Naive thymus-derived CD4-positive, alpha-beta T cell (primary cell): ENCODE results near the gene VAT1L. TPM values are rescaled to one million over a fixed set of nuclear protein-coding genes. Genes with fewer than 3 reads are reported as not detected.

Source experiments
- ATAC-seq: fragments of 150-1000 bp; cut with Tn5 transposase; 2 replicates; pipeline ENCODE4 v1.10.0; 2021; ENCODE audit warnings: mild to moderate bottlenecking, moderate library complexity
- CTCF ChIA-PET: fragments of 350-600 bp; sonication (Branson Sonifier 250); formaldehyde crosslinking; loops from one replicate; lab custom pipeline; 2021; ENCODE audit warnings: antibody characterized with exemption; lab: Charles Lee
- POLR2A ChIA-PET: fragments of 350-600 bp; sonication (Branson Sonifier 250); formaldehyde crosslinking; loops from one replicate; lab custom pipeline; 2021; ENCODE audit warnings: antibody characterized with exemption, inconsistent platforms; lab: Charles Lee
- DNase-seq, 9 donors: peaks; one replicate each; pipeline versions ENCODE4 v3.0.0 to v3.0.0-alpha.2; 2020 to 2022; ENCODE audit warnings: mixed read lengths in 1 of 9
- H3K27ac ChIP-seq: one replicate; pipeline ENCODE4 v1.7.0; 2013; ENCODE audit warnings: mild to moderate bottlenecking, low read depth, low read length, moderate library complexity
- H3K27me3 ChIP-seq, 2 donors: one replicate each; pipeline ENCODE4 v1.7.0; 2013; ENCODE audit warnings: low read length in 2 of 2, mild to moderate bottlenecking in 2 of 2, moderate library complexity in 2 of 2; ENCODE audit not compliant: control insufficient read depth in 2 of 2, insufficient read depth in 2 of 2
- H3K36me3 ChIP-seq, 3 experiments: 1 replicate in 2 of 3; 2 replicates in 1 of 3; pipeline ENCODE4 v1.7.0; 2013; ENCODE audit warnings: low read length in 3 of 3, mild to moderate bottlenecking in 3 of 3, moderate library complexity in 1 of 3; ENCODE audit not compliant: insufficient read depth in 3 of 3, control insufficient read depth in 2 of 3
- H3K4me1 ChIP-seq, 2 donors: one replicate each; pipeline ENCODE4 v1.7.0; 2013; ENCODE audit warnings: low read length in 2 of 2, mild to moderate bottlenecking in 2 of 2, moderate library complexity in 1 of 2; ENCODE audit not compliant: control insufficient read depth in 2 of 2, insufficient read depth in 2 of 2
- H3K4me3 ChIP-seq: 2 replicates; pipeline ENCODE4 v1.7.0; 2013; ENCODE audit warnings: mild to moderate bottlenecking, low read length
- H3K9me3 ChIP-seq, 3 experiments: 1 replicate in 2 of 3; 2 replicates in 1 of 3; pipeline ENCODE4 v1.7.0; 2013; ENCODE audit warnings: low read length in 3 of 3; ENCODE audit not compliant: control insufficient read depth in 2 of 3
- H3K27ac Mint-ChIP-seq, 9 donors: one replicate each; pipeline ENCODE4 v1.8.0; 2020 to 2022; ENCODE audit warnings: mixed read lengths in 9 of 9, mild to moderate bottlenecking in 8 of 9, moderate library complexity in 5 of 9, inconsistent platforms in 2 of 9
- H3K27me3 Mint-ChIP-seq, 5 donors: one replicate each; pipeline ENCODE4 v1.8.0; 2021 to 2022; ENCODE audit warnings: mixed read lengths in 5 of 5, mild to moderate bottlenecking in 1 of 5
- H3K36me3 Mint-ChIP-seq, 5 donors: one replicate each; pipeline ENCODE4 v1.8.0; 2020 to 2022; ENCODE audit warnings: mixed read lengths in 5 of 5, mild to moderate bottlenecking in 3 of 5, inconsistent platforms in 1 of 5
- H3K4me1 Mint-ChIP-seq, 7 donors: one replicate each; pipeline ENCODE4 v1.8.0; 2020 to 2022; ENCODE audit warnings: mixed read lengths in 7 of 7, mild to moderate bottlenecking in 3 of 7, inconsistent platforms in 1 of 7
- H3K4me3 Mint-ChIP-seq, 10 donors: one replicate each; pipeline ENCODE4 v1.8.0; 2020 to 2022; ENCODE audit warnings: mild to moderate bottlenecking in 10 of 10, mixed read lengths in 10 of 10, moderate library complexity in 6 of 10, inconsistent platforms in 2 of 10
- H3K9me3 Mint-ChIP-seq, 11 donors: one replicate each; pipeline ENCODE4 v1.8.0; 2020 to 2022; ENCODE audit warnings: mixed read lengths in 11 of 11, mild to moderate bottlenecking in 4 of 11, inconsistent platforms in 1 of 11, moderate library complexity in 1 of 11
- intact Hi-C, 2 donors: fragments of 100-400 bp; cut with micrococcal nuclease; formaldehyde crosslinking; loops; one replicate each; pipeline ENCODE4 v1.15.1; 2023
- polyA plus RNA-seq, 2 donors: library from polyadenylated mRNA; unstranded; fragments of 300-500 nt; fragmentation: Illumina TruSeq; gene quantifications; one replicate each; pipeline ENCODE4 v1.2.3, GENCODE V29; 2021
- total RNA-seq, 6 experiments: library from RNA in 5 of 6; stranded (reverse) in 5 of 6; gene quantifications; 1 replicate in 5 of 6; 2 replicates in 1 of 6; pipeline ENCODE4 v1.2.3 and lab custom pipeline; 2021 to 2026

VAT1L gene
- total and polyA plus RNA-seq, 7 experiments from 2014 or later = not detected

GRCh38 chr16:77859493-77860232 is 71.3 kb downstream of the VAT1L start:
- Mint-ChIP-seq H3K4me1 (no peaks in the 10 kb centered on the region), H3K36me3 (no peaks in the 10 kb centered on the region), H3K27me3 (peaks cover 2 to 19% (median 14%) of the 10 kb centered on the region in 5 donors), H3K4me3 (no peak overlapping the region), H3K27ac (no peak overlapping the region), H3K9me3 (peaks cover 0 to 3% (median 0%) of the 10 kb centered on the region in 11 donors)
- Histone ChIP-seq H3K9me3 (no peaks in the 10 kb centered on the region), H3K27ac (no peak overlapping the region), H3K27me3 (no peaks in the 10 kb centered on the region), H3K4me3 (no peak overlapping the region), H3K4me1 (no peaks in the 10 kb centered on the region), H3K36me3 (no peaks in the 10 kb centered on the region)
- POLR2A ChIA-PET = no interaction called here
- ATAC-seq (no peak), DNase-seq (no peak)
- intact Hi-C loops = no loop called here
- CTCF ChIA-PET = no interaction called here

- H3K27me3 ChIP-seq = no peaks in the 10 kb centered on the region
- H3K4me3 ChIP-seq = no peak overlapping the region
- intact Hi-C loops = no loop called here
- DNase-seq = no peak
- ChIA-PET CTCF (no interaction called here), POLR2A (no interaction called here)
- no peak overlapping the region for H3K27ac ChIP-seq
- no peaks in the 10 kb centered on the region for H3K36me3 Mint-ChIP-seq
- H3K36me3 ChIP-seq = no peaks in the 10 kb centered on the region
- H3K27me3 Mint-ChIP-seq = peaks cover 2 to 19% (median 14%) of the 10 kb centered on the region in 5 donors
- no peaks in the 10 kb centered on the region for H3K9me3 ChIP-seq
- no peak overlapping the region for H3K4me3 Mint-ChIP-seq
- peaks cover 0 to 3% (median 0%) of the 10 kb centered on the region in 11 donors for H3K9me3 Mint-ChIP-seq
- H3K4me1 ChIP-seq = no peaks in the 10 kb centered on the region
- ATAC-seq = no peak
- H3K27ac Mint-ChIP-seq = no peak overlapping the region
- H3K4me1 Mint-ChIP-seq = no peaks in the 10 kb centered on the region
These were observed 72.6 kb downstream of the VAT1L start for GRCh38 chr16:77860953-77861352.

GRCh38 chr16:77863250-77863649 is 74.9 kb downstream of the VAT1L start:
- H3K4me3 ChIP-seq = no peak overlapping the region
- no peaks in the 10 kb centered on the region for H3K9me3 ChIP-seq
- DNase-seq (no peak), ATAC-seq (no peak)
- intact Hi-C loops = no loop called here
- H3K4me1 ChIP-seq = no peaks in the 10 kb centered on the region
- Mint-ChIP-seq H3K4me3 (no peak overlapping the region), H3K36me3 (no peaks in the 10 kb centered on the region), H3K27ac (no peak overlapping the region), H3K4me1 (peaks cover 0 to 5% (median 3%) of the 10 kb centered on the region in 7 donors), H3K9me3 (peaks cover 0 to 4% (median 0%) of the 10 kb centered on the region in 11 donors), H3K27me3 (peaks cover under 1 to 18% (median 13%) of the 10 kb centered on the region in 5 donors)
- H3K27ac ChIP-seq = no peak overlapping the region
- no peaks in the 10 kb centered on the region for H3K27me3 ChIP-seq
- CTCF ChIA-PET = no interaction called here
- POLR2A ChIA-PET = no interaction called here
- H3K36me3 ChIP-seq = no peaks in the 10 kb centered on the region

DNA sequence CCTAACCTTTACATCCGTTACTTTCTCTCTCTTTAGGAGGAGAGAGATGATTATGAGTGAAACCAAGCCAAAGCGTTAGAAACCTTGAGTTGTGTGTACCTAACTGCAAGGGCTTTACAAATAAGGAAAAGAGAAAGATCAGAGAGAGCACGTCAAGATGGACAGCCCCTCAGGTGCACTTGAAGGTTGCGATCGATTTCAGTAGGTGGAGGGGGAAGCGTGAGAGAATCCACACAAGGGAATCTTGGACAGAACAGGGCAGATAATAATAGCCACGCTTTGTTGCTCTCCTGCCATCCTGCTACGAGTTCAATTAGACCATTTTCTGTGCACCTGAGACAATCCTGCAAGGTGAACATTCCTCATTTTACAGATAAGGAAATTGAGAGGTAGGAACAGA is 78.4 kb downstream of the VAT1L start:
- Histone ChIP-seq H3K4me1 (no peaks in the 10 kb centered on the region), H3K36me3 (no peaks in the 10 kb centered on the region), H3K9me3 (no peaks in the 10 kb centered on the region), H3K27me3 (no peaks in the 10 kb centered on the region), H3K4me3 (no peak overlapping the region), H3K27ac (no peak overlapping the region)
- peaks cover 0 to 2% (median 0%) of the 10 kb centered on the region in 11 donors for H3K9me3 Mint-ChIP-seq
- H3K36me3 Mint-ChIP-seq = no peaks in the 10 kb centered on the region
- no peak for DNase-seq
- no peak overlapping the region for H3K4me3 Mint-ChIP-seq
- no peak for ATAC-seq
- intact Hi-C loops = no loop called here
- H3K4me1 Mint-ChIP-seq = peaks cover 0 to 14% (median 6%) of the 10 kb centered on the region in 7 donors
- H3K27ac Mint-ChIP-seq = no peak overlapping the region
- ChIA-PET CTCF (no interaction called here), POLR2A (interaction anchor here (0.9 kb wide), 1 partner anchor 223 kb away, joined by 3 read pairs; no protein-coding TSS in a partner anchor)
- peaks cover 0 to 8% (median 3%) of the 10 kb centered on the region in 5 donors for H3K27me3 Mint-ChIP-seq

DNA sequence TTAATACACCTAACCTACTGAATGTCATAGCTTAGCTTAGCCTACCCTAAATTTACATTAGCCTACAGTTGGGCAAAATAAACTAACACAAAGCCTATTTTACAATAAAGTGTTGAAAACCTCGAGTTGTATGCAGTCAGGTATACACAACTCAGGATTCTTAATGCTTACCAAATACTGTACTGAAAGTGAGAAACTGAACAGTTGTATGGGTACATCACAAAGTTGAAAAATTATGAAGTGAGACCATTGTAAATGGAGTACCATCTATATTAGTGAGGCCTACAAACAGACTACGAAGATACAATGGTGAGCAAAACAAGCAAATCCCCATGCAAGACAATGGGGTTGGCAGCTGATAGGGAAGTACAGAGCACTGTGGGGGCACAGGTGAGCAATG is 79.7 kb downstream of the VAT1L start:
- no peak overlapping the region for H3K27ac ChIP-seq
- H3K4me3 ChIP-seq = no peak overlapping the region
- POLR2A ChIA-PET = no interaction called here
- H3K27ac Mint-ChIP-seq = no peak overlapping the region
- H3K36me3 ChIP-seq = no peaks in the 10 kb centered on the region
- H3K27me3 ChIP-seq = no peaks in the 10 kb centered on the region
- no peak overlapping the region for H3K4me3 Mint-ChIP-seq
- peaks cover 0 to 2% (median 0%) of the 10 kb centered on the region in 11 donors for H3K9me3 Mint-ChIP-seq
- DNase-seq (no peak), ATAC-seq (no peak)
- H3K27me3 Mint-ChIP-seq = peaks cover 0 to 8% (median 3%) of the 10 kb centered on the region in 5 donors
- no peaks in the 10 kb centered on the region for H3K36me3 Mint-ChIP-seq
- CTCF ChIA-PET = no interaction called here
- intact Hi-C loops = no loop called here
- no peaks in the 10 kb centered on the region for H3K9me3 ChIP-seq
- no peaks in the 10 kb centered on the region for H3K4me1 ChIP-seq
- peaks cover 0 to 14% (median 6%) of the 10 kb centered on the region in 7 donors for H3K4me1 Mint-ChIP-seq

DNA sequence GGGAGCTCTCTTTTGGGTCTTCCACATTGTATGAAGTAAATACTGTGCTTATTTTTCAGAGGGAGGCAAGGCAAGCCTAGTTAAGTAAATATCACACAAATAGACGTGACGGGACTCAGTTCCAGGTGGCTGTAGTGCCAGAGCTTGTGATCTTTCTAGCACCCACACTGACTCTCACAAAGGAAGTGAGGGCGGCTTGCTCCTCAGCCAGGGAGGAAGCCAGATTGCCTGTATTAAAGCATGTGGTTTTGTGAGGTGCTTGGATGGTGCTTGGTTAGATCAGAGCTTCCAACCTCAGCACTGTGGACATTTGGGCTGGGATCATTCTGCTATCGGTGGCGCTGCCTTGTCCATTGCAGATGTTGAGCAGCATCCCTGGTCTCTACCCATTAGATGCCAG is 80.1 kb downstream of the VAT1L start:
- POLR2A ChIA-PET = no interaction called here
- H3K9me3 ChIP-seq = no peaks in the 10 kb centered on the region
- peak in 1 of 9 donors; percentile 24 for DNase-seq
- ATAC-seq = no peak
- no peak overlapping the region for H3K4me3 Mint-ChIP-seq
- H3K27ac ChIP-seq = no peak overlapping the region
- no peaks in the 10 kb centered on the region for H3K4me1 ChIP-seq
- no peak overlapping the region for H3K4me3 ChIP-seq
- H3K9me3 Mint-ChIP-seq = peaks cover 0 to 2% (median 0%) of the 10 kb centered on the region in 11 donors
- CTCF ChIA-PET = no interaction called here
- H3K27me3 Mint-ChIP-seq = peaks cover 0 to 9% (median 3%) of the 10 kb centered on the region in 5 donors
- no peaks in the 10 kb centered on the region for H3K36me3 ChIP-seq
- no peak overlapping the region for H3K27ac Mint-ChIP-seq
- no peaks in the 10 kb centered on the region for H3K27me3 ChIP-seq
- H3K4me1 Mint-ChIP-seq = peaks cover 0 to 14% (median 6%) of the 10 kb centered on the region in 7 donors
- no peaks in the 10 kb centered on the region for H3K36me3 Mint-ChIP-seq
- intact Hi-C loops = no loop called here
